ENCODE measurements around the gene BTG4.

Gene BTG4

DNA sequence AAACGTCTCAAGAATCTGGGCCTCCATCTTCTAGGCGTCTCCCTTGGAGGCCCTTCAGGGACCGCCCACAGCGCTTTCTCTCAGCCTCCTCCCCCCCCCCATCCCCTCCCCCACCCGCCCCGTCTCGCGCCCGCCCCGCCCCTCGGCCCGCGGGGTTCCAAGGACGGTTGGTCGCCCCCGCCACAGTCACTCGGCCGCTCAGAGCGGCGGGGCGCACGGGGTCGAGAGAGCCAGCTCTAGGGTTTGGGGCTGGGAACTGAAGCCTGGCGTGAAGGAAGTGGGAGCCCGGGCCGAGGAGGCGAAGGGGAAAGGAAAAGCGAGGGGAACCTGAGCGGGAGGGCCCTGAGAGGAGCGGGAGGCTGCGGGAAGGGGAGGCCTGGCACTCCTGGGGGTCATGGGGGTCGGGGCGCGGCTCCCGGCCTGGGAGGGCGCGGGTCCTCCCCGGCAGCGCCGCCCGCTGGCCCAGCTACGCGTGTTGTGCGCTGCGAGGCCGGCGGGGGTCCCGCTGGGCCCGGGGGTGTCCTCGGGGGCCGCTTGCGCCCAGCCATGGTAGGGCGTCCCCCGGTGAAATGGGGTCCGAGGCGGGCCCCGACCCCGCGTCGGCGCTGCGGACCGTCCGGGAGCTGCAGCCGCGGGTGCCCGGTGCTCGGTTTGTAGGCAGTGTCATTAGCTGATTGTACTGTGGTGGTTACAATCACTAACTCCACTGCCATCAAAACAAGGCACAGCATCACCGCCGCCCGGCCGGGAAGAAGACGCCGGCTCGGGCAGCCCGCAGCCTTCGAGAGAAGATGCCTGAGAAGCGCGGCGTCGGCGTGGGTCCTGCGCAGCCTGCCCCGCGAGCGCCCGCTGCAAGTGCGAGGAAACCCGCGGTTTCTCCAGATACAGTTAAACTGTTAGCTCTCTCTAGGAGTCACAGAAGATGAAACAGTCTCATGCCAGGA lies at the start of gene BTG4:
TSS of gene BTG4 (minus strand) at position 91 of the 944 bp plus-strand sequence. CDS start 13,610 bp downstream, outside the sequence.
- peak; percentile 39 for DNase-seq

DNA sequence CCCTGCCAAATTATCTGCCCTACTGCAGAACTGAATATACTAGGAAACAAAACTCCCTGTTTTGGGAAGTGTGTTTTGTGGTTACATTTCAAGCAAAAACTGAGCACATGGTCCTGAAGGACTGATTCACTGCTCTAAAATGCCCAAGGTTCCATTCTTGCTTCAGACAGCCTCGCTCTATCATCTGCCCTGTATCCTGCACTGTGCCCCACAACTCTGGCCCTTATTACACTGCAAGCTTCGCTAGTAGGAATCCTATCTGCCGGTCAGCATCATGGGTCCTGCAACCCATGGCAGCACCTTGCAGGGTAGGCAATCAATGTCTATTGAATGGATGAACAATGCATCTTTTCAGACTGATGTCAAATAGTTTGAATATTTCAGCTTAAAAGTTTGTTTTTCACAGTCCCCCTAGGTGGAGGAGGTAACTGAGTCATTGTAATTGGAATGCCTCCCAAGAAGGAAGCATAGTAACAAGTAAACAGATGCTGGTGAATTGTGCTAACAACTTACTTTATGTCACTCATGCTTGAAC lies 49.7 kb upstream of the BTG4 start:
- DNase-seq: no peak

DNA sequence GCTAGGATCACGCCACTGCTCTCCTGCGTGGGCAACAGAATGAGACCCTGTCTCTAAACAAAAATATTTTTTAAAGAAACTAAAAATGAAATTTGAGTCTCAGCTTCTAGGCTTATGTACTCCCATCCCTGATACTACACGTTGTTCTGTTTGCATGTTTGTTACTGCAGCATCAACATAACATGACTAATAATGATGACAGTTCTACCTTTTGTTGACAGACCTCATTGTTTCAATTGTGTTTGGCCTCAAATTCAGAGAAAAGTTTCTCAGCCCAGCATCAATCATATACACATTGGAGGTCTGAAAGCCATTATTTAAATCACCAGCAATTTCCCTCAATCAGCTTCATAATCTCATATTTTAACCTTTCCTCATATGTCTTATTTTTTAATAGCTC lies 49.1 kb upstream of the BTG4 start:
- no peak for DNase-seq

DNA sequence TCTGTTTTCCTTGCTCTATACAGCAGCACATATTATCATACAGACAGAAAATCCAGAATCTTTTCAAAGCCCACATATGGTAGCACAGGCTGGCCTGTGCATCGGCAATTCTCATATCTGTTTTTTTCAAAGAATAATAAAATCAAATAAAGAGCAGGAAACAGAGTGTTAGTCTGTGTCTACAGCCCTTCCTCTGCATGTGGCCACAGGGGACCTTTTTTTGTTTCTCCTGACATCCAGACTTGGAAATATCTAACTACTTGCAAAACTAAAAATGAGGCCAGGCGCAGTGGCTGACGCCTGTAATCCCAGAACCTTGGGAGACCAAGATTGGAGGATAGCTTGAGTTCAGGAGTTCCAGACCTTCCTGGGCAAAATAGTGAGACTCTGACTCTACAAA lies 48.6 kb upstream of the BTG4 start:
- no peak for DNase-seq

DNA sequence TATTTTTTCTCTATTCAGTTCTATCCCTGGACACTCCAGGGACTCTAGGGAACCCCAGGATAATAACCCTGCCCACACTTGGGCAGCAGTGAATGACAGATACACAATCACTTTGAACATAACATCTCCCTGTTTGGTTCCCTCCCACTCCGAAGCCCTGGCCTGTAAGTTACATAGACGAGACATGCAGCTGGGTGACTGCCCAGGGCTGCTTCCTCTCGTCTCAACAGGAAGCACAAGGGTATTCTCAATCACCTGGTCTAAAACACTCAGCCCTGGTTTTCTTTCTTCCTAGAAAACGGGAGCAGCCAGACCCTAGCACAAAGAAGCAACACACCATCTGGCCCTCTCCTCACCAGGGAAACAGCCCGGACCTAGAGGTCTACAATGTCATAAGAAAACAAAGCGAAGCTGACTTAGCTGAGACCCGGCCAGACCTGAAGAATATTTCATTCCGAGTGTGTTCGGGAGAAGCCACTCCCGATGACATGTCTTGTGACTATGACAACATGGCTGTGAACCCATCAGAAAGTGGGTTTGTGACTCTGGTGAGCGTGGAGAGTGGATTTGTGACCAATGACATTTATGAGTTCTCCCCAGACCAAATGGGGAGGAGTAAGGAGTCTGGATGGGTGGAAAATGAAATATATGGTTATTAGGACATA lies 47.7 kb upstream of the BTG4 start:
- DNase-seq: no peak

DNA sequence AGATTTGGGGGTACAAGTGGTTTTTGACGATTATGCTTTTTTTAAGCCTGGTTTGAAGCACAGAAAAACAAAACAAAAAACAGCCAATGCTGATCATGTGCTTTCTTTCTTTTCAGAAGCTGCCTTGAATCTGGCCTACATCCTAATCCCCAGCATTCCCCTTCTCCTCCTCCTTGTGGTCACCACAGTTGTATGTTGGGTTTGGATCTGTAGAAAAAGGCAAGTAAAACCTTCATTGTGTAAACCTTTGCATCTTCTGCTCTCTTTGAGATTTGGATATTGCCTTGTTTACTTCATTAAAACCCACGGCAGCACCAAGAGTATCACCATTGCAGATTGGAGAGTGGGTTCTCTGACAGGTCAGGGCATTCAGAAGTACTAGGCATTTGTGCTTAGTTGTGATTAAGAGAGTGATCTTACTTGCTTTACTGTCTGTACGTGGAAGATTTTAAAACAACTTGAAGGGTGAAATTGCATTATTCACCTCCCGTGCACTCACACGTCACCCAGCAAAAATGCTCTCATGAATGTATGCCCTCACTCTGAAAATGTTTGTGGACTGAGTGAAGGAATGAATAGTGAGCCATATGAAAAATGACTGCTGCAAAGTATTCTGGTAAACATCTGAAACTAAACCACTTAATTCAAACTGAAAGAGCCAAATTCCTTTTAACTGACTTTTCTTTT lies 45.4 kb upstream of the BTG4 start:
- no peak for DNase-seq

DNA sequence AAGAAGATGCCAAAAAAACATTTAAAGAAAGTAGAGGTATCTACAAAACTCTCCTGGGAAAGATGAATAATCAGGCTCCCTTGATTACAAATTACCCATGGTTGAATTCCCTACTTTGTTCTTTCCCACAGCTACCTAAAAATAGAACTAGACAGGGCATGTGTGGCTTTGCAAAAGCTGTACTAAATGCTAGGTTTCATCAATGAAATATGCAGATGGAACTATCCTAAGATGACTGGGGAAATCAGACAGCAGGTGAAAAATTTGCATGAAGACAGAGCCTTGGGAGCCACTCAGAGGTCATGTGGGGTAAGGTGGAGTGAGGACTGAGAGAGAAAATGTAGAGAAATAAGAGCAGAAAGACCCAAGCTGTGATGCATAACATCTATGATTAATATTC lies 43.1 kb upstream of the BTG4 start:
- DNase-seq: no peak

DNA sequence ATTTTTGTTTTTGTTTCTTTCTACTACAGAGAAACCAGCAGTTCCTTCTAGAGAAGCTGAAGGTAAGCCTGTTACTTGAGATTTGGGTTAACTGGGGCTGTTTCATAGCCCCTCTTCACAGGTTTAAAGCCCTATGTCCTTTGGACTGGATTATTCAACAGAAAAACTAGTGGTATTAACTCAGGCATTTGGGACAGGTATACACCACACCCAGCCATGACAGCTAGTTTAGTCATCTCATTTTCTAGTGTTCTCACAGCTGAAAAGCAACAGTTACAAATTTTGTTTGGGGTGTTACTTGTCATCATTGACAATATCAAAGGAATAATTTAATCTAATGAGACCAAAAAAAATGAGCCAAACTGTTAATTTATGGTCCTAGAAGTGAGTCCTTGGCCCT lies 42.3 kb upstream of the BTG4 start:
- no peak for DNase-seq

DNA sequence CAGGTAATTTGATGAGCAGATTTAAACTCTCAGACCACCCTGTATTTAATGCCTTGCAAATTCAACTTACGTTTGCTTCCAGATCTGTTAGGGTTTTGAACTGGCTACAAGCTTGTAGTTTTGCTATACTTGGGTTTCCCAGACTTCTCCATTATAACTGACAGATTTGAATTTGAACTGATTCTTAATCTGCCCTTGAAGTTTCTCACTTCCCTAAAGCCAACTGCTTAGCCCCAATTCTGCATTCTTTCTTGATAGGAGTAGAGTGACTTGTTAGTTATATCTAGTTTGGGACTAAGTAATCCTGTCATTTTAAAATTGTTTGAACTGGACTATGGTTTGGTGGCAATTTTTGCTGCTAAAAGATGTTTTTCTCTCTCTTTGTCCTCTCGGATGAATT lies 38.1 kb upstream of the BTG4 start:
- DNase-seq: no peak

DNA sequence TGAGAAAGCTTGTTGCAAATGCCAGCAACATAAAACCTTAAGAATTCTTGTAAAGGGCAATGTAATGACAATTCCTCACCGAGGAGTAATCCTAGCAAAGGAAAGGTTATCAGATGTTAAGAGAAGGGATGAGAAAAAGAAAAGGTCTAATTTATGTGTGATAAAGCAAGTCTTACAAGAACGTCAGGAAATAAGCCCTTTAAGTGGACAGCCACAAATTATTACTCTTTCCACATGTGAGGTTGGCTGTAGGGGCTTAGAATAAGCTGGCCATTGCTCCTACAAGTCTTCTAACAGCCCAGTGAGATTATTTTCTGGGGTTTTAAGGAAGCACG lies 37.6 kb upstream of the BTG4 start:
- DNase-seq: no peak

DNA sequence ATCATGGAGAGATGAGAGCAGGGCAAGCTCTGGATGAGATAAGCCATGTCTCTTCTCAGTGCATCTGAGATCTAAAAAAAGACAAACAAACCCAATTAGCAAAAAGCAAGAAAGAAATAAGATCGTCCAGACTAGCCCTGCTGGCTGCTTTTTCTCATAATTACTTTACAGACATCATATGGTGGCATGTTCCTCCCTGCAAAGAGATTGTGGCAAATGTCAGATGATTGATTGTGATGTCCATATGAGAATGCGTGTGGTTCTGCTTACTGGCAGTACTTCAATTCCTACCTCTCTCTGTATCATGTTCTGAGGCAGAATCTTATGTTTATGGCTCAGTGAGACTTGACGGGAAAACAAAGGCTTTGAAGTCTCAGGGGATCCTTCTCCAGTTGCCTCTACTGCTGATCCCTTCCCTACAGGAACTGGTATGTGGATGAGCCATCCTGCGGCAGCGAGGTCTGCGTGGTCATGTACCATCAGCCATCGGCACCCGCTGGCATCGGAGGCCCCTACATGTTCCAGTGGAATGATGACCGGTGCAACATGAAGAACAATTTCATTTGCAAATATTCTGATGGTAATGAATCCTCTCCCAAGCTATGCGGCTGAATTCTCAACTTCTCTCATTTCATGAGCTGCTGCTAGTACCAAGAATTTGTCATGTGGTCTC lies 37.1 kb upstream of the BTG4 start:
- DNase-seq: no peak

DNA sequence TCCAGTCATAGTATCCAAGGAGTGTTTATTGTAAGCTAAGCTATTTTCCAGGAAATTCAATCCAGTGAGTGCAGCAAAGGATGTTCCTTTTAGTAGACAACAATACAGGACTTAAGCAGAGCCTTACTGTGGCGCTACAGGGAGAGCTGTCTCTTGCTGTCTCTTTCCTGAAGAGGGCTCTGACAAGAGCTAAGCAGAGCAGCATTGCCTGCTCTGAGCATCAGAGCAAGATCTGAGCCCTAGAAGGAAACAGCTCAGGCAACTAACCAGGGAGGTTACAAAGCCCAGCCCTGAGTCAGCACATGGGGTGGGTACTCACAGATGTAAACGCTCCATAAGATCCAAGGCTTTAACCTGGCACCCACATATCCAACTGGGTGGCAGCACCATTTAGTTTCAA lies 36.3 kb upstream of the BTG4 start:
- no peak for DNase-seq

DNA sequence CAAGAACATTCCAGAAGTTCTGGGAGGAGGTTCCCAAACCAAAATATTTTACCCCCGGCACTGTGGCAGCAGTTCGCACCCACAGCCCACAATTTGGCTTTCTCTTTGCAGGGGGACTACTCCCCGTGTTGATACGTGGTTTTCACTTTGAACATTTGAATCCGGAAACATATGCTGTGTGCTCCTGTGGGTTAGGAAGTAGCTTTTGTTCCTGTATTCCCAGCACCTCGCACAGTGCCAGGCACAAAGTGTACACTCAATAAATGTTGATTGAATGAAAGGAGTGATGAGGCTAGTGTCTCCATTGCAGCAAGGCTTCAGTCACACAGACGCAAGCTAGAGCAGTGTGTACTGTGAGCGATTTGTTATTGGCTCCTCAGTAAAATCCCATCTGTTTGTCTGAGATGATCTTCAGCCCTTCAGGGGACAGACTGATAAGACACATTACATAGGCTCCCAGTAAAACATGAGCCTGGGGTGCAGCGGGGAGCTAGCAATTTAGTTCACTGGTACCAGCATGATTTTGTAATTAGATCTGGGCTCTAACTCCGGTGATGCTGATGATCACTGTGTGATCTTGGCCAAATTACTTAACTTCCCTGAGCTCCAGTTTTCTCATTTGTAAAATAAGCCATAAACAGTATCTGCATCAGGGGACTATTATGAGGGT lies 30.6 kb upstream of the BTG4 start:
- no peak for DNase-seq

DNA sequence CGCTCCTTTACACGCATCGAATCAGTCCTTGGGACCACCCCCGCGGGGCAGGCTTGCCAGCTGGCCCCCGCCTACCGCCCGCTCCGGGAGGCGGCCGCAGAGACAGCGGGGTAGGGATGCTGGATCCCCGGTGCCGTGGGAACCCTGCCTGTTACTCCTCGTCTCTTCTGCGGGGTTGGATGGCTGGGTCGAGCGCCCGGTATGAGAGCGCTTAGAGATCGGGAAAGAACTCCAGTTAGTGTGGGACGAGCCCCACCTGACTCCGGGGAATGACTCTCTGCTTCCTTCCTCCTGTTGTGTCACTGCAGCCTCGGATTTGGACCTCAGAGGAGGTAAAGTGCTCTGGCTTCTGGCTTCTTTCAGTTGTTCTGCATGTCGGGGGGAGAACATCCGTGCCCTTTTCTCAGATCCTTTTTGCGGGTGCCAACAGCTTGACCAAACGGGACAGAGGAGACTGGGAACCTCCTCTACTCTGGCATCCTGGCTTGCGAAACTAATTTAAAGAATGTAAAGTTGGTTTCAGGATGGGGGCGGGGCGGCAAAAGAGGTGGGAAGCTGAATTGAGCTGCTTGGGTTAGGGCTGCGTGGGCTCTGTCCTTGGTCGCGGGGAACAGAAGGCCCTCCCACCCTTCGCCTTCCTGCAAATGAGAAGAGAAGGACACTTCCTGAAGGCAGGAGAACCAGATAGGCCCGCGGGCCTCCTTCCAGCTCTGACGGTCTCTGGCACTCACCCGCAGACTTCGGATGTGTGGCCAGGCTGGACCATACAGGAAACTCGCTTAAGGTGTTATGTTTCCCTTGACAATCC lies 29.3 kb upstream of the BTG4 start:
- DNase-seq: no peak

DNA sequence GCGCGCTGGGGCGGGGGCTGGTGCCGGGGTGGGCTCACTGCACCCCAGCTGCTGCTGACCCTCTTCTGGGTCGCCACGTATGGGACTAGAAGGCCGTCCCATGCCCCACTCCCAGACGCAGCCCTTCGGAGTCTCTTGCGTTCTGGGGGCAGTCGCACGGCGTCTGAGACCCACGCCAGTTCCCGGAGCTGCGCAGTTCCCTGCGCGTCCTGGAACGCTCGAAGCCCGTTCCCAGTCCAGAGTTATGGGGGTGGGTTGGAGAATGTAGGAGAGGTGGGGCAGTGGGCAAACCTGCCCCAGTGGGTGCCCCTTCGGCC lies 28.7 kb upstream of the BTG4 start:
- DNase-seq: no peak

DNA sequence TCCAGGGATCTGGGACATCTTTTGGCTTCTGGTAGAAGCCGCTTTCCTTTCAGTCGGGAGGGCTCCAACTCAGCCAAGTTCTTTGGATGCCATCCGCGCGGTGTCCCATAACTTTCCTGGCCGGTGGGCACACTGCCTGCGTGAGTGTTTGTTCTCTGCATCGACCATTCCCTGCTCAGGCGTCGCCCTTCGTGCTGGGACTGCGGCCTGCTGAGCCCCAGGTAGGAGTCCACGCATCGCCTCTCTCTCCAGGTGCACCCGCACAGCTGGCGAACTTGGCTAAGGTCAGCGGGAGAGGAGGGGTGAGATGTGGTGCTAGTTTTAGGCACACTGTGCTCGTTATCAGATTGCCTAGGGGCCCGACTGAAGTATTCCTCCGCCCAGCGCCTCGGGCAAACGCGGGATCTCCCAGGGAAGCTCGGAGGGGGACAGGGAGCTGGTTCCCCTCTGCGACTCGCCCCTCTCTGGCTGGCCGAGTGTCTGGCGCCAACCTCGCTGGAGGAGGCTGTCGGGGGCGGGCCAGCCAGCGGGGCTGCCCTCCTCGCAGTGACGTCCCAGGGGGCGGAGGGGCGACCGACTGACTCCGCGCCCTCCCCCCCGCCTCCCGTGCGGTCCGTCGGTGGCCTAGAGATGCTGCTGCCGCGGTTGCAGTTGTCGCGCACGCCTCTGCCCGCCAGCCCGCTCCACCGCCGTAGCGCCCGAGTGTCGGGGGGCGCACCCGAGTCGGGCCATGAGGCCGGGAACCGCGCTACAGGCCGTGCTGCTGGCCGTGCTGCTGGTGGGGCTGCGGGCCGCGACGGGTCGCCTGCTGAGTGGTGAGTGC lies 28.1 kb upstream of the BTG4 start, which contains the start of gene LAYN:
TSS of gene LAYN (plus strand) at position 607 of the 823 bp plus-strand sequence. CDS start at position 731, 124 bp downstream.
- peak; percentile 53 for DNase-seq

DNA sequence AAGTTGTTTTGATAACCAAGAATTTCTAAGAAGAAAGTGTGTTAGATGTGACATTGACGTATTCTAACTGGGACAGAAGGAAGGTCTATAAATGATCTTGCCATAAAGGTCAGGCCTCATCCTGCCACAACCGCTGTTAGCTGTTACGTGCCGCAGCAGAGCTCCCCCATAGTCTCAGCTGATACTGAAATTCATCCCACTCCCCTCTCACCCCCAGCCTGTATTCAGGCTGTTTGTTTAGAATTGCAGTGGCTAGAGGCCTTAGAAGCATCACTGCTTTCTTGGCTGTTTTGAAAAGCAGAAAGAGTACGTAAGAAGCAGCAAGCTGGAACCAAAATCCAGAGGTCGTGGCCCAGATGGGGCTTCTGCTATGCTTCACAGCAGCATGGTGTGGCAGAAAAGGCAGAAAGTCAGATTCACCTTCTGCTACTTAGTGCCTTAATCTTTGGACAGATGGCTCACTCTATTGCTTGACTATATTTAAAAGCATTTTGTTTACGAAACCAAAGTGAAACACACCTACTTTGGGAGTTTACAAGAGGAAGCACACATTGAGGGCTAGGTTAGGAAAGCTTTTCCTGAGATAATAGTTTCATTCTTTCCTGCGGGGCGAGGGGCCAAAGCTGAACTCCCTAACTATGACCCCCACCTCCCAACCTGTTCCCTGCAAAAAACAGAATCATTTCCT lies 27.4 kb upstream of the BTG4 start:
- DNase-seq: no peak

DNA sequence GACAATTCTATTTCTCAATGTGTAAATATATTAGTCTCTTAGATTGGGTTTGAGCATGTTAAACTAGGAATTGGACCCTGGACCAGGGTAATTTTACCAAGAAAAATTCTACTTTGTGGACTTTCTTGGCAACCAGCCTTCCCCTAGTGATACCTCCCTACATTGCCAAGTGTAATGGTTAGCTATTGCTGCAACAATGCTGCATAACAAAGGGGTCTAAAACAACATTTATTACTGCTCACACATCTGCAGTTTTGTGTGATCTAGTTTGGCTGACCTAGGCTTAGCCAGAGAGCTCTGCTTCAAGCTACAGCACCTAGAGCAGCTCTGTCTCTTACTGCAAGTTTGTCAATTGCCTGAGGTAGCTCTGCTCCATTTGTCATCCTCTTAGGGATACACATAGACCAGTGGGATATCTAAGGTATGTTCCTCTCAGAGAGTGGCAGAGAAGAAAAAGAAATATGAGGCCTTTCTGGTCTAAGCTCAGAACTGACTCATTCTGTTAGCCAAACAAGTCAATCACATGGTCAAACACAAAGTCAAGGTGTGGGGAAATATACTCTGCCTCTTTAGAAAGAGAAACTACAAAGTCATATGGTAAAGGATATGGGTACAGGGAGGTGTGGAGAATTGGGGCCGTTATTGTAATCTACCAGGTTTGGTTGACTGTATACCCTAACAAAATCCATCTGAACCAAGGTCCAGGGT lies 26.4 kb upstream of the BTG4 start:
- no peak for DNase-seq

DNA sequence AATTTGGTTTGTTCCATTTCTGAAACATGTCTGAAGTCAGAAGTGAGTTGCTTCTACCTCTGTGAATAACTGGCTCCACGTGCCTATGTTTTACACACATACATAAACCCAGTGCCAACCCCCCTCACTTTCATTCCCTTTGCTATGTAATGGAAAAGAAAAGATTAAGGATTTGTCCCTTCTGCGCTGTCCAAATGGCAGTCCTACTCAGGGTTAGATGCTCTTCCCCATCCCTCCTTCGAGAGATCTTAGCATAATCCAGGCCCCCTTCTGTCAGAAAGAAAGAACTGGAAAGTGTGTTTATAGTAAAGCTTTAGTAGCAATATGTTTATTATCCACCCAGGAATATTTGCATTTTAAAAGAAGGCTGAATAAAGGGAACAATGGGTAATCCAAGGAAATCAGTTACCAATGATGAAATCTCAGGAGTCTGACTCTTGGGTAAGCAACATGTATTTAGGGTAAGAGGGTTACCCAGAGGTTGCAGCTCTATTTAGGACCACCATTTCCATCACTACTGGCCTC lies 25.2 kb upstream of the BTG4 start:
- no peak for DNase-seq

All from NCI-H510A (cell line).